Neural progenitor cell (in vitro differentiated cells): ENCODE results near the gene WNT6.

Source experiments
- EZH2phosphoT487 ChIP-seq: fragments of 200-600 bp; sonication (generic); IDR thresholded peaks from 2 replicates; pipeline ENCODE4 v1.6.1; 2017; ENCODE audit warnings: antibody characterized with exemption
- TF ChIP-seq, protein P1 (sequence below): fragments of 200-600 bp; sonication (generic); IDR thresholded peaks from 2 replicates; pipeline ENCODE4 v1.5.1; 2017; ENCODE audit warnings: antibody characterized with exemption, mild to moderate bottlenecking

DNA sequence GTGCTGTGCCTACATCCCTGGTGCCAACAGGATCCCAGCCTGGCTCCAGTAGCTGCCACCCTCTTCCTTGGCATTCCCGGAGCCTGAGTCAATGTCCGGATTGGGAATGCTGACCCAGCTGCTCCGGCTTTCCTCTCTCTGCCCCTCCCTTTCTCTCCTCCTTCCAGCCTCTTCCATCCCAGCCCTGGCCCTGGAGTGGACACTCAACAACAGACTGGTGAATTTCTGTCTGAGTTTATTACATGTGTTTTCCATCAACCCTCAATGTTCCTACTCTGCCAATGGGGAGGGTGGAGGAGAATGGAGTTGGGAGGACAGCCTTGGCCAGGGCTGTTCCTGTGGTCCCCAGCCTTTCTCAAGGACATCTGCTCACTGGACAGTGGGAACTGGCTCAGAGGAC, 27.1 kb upstream of the WNT6 start:
- TF ChIP-seq, protein P1, sequence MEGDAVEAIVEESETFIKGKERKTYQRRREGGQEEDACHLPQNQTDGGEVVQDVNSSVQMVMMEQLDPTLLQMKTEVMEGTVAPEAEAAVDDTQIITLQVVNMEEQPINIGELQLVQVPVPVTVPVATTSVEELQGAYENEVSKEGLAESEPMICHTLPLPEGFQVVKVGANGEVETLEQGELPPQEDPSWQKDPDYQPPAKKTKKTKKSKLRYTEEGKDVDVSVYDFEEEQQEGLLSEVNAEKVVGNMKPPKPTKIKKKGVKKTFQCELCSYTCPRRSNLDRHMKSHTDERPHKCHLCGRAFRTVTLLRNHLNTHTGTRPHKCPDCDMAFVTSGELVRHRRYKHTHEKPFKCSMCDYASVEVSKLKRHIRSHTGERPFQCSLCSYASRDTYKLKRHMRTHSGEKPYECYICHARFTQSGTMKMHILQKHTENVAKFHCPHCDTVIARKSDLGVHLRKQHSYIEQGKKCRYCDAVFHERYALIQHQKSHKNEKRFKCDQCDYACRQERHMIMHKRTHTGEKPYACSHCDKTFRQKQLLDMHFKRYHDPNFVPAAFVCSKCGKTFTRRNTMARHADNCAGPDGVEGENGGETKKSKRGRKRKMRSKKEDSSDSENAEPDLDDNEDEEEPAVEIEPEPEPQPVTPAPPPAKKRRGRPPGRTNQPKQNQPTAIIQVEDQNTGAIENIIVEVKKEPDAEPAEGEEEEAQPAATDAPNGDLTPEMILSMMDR, result no peak
- no peak for TF ChIP-seq EZH2phosphoT487
